NCI-H146 treated with DMSO at 0.1 percent for 48 hours (cell line): ENCODE results near the gene CHL1.

Source experiments
- DNase-seq: peaks from one replicate; lab custom pipeline; 2025; ENCODE audit not compliant: unreplicated experiment; lab: John Stamatoyannopoulos, UW

Gene CHL1

GRCh38 chr3:458124-458523, 261.6 kb downstream of the CHL1 start:
- no peak for DNase-seq

- no peak for DNase-seq
Observed at GRCh38 chr3:458653-459310, 262.2 kb downstream of the CHL1 start.
